AG08396 (cell line): ENCODE measurements around the gene PTPN7.
"Not testable (repeated sequence)": the region's sequence is repeated elsewhere in the genome, so short reads cannot be mapped to it uniquely, and the experiment has no call there.

Experiments
- DNase-seq: peaks from one replicate; pipeline ENCODE4 v3.0.0; 2012; ENCODE audit warnings: low spot score, mixed read lengths

Gene PTPN7

GRCh38 chr1:202189918-202190715, 29.7 kb upstream of the PTPN7 start:
- DNase-seq = no peak

- DNase-seq = peak; percentile 65
These were observed 28.8 kb upstream of the PTPN7 start for GRCh38 chr1:202189001-202189790.

- DNase-seq = no peak
These were observed 27.4 kb upstream of the PTPN7 start for GRCh38 chr1:202187697-202188407.

- no peak for DNase-seq
These were observed 26.8 kb upstream of the PTPN7 start for GRCh38 chr1:202187041-202187671.

- no peak for DNase-seq
These were observed 25.9 kb upstream of the PTPN7 start for GRCh38 chr1:202186327-202186726.

- peak; percentile 89 for DNase-seq
These were observed 24.5 kb upstream of the PTPN7 start for GRCh38 chr1:202184750-202185460.

- DNase-seq = no peak
These were observed 21.9 kb upstream of the PTPN7 start for GRCh38 chr1:202182040-202182877.

GRCh38 chr1:202181586-202181985, 21.2 kb upstream of the PTPN7 start:
- no peak for DNase-seq

GRCh38 chr1:202180751-202181139, 20.3 kb upstream of the PTPN7 start:
- not testable (repeated sequence) for DNase-seq

GRCh38 chr1:202179828-202180750, 19.7 kb upstream of the PTPN7 start:
- no peak for DNase-seq

- DNase-seq = no peak
These were observed 16.8 kb upstream of the PTPN7 start for GRCh38 chr1:202176949-202177927.

- no peak for DNase-seq
These were observed 13.6 kb upstream of the PTPN7 start for GRCh38 chr1:202173993-202174392.

- no peak for DNase-seq
These were observed 11.6 kb upstream of the PTPN7 start for GRCh38 chr1:202172015-202172355.

GRCh38 chr1:202171292-202172014, 11.1 kb upstream of the PTPN7 start:
- DNase-seq = no peak

GRCh38 chr1:202170726-202171125, 10.3 kb upstream of the PTPN7 start:
- DNase-seq = no peak

- no peak for DNase-seq
These were observed 8.5 kb upstream of the PTPN7 start for GRCh38 chr1:202168861-202169260.

GRCh38 chr1:202167708-202168415, 7.5 kb upstream of the PTPN7 start:
- no peak for DNase-seq
